ENCODE results near the gene PPP6R2. TPM values are rescaled to one million over a fixed set of nuclear protein-coding genes. Genes with fewer than 3 reads are reported as not detected.
A peak's percentile ranks its signal among the peaks of the same experiment; 100 is the strongest.

Gene PPP6R2
- total and polyA plus RNA-seq, 8 donors = 21.1 to 70.4 (median 25.1) TPM

DNA sequence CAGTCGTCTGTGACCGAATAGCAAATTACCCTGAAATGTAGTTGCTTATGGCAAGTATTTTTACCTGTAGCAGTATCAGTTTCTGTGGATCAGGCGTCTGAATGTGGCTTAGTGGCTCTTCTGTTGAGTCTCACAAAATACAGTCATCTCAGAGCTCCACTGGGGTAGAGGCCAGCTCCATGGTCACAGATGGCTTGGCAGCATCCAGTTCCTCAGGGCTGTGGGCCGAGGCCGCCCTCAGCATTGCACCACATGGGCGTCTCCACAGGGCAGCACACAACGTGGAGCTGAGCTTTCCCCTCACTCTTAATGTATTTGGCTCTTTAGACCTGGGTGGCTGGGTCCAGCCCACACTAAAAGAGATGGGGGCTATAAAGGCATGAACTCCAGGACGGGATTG lies 73.9 kb downstream of the PPP6R2 start:
- TF ChIP-seq, protein P1, sequence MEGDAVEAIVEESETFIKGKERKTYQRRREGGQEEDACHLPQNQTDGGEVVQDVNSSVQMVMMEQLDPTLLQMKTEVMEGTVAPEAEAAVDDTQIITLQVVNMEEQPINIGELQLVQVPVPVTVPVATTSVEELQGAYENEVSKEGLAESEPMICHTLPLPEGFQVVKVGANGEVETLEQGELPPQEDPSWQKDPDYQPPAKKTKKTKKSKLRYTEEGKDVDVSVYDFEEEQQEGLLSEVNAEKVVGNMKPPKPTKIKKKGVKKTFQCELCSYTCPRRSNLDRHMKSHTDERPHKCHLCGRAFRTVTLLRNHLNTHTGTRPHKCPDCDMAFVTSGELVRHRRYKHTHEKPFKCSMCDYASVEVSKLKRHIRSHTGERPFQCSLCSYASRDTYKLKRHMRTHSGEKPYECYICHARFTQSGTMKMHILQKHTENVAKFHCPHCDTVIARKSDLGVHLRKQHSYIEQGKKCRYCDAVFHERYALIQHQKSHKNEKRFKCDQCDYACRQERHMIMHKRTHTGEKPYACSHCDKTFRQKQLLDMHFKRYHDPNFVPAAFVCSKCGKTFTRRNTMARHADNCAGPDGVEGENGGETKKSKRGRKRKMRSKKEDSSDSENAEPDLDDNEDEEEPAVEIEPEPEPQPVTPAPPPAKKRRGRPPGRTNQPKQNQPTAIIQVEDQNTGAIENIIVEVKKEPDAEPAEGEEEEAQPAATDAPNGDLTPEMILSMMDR (IDR thresholded peaks at IDR 0.05) = no peak
- WGBS, 2 donors = 91% methylated on average over 8 of the region's 8 CpGs
- DNase-seq (no peak), FAIRE-seq (no peak), ATAC-seq (peak in 1 of 4 donors; percentile 29)
- intact Hi-C loops (cut with DNase I) = loop anchor here in 1 of 3 donors (10.0 kb wide), 1 partner anchor 48 kb away; no protein-coding TSS in a partner anchor
- H3K36me3 ChIP-seq = peaks cover 11 to 55% (median 23%) of the 10 kb centered on the region in 3 donors
- no peak overlapping the region for H3K27ac ChIP-seq
- H3K4me1 ChIP-seq = no peaks in the 10 kb centered on the region
- no peaks in the 10 kb centered on the region for H3K27me3 ChIP-seq
- H3K4me3 ChIP-seq = no peak overlapping the region
- no peaks in the 10 kb centered on the region for H3K9me3 ChIP-seq

DNA sequence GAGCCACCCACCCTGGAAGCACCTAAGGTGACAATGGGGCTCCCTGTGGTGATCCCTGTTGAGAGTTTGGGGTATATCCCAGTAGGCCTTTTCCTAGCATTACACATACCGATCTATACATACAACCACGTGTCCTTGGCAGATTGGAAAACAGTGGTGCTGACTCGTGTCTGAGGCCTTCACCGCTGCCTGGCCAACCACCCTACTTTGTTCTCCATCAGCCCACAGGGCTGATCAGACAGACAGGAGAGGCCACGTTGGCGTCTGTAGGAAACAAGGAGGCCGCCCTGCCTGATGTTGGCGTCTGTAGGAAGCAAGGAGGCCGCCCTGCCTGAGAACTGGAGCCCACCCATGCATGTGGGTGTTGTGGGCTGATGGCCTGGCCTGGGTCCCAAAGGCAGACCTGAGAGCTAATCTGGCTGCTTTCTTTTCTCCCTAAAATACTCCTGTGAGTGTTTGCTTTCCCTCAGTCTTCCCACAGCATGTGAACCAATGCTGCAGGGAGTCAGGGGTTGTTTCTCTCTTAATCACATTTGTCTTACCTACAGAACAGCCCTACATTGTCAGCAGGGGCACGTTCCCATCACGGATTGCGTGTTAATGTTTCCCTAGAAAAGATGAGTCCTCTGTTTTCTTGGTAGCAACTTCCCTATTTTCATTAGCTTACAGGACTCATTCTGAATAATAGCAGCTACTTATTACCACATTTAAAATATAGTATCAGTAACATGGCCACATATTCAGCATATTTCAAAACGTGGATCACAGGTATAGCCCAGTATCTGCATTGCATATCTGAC lies 74.5 kb downstream of the PPP6R2 start:
- no peak for ATAC-seq
- Histone ChIP-seq H3K36me3 (peaks cover 11 to 59% (median 23%) of the 10 kb centered on the region in 3 donors), H3K9me3 (no peaks in the 10 kb centered on the region), H3K27me3 (no peaks in the 10 kb centered on the region), H3K4me1 (no peaks in the 10 kb centered on the region), H3K4me3 (no peak overlapping the region), H3K27ac (no peak overlapping the region)
- WGBS, 2 donors = 85 to 91% methylated on average over 13 of the region's 13 CpGs
- TF ChIP-seq, protein P1 (IDR thresholded peaks at IDR 0.05) = no peak
- DNase-seq = no peak
- no peak for FAIRE-seq
- intact Hi-C loops (cut with DNase I) = loop anchor here in 1 of 3 donors (10.0 kb wide), 1 partner anchor 47 kb away; no protein-coding TSS in a partner anchor

DNA sequence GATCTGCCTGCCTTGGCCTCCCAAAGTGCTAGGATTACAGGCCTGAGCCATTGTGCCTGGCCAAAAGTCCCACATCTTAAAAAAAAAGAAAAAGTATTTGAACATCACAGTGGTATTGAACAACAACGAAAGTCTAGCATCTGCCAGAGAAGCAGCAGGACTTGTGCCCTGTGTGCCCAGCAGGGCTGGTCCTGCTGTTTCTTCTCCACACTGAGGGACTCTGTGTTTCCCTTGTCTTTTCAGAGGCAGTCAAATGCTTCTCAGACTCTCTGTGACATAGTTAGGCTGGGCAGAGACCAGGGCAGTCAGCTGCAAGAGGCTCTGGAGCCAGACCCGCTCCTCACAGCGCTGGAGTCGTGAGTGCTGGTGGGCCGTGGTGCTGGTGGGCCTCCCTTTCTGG lies 75.5 kb downstream of the PPP6R2 start:
- 95 to 97% methylated on average over 5 of the region's 5 CpGs for WGBS, 2 donors

DNA sequence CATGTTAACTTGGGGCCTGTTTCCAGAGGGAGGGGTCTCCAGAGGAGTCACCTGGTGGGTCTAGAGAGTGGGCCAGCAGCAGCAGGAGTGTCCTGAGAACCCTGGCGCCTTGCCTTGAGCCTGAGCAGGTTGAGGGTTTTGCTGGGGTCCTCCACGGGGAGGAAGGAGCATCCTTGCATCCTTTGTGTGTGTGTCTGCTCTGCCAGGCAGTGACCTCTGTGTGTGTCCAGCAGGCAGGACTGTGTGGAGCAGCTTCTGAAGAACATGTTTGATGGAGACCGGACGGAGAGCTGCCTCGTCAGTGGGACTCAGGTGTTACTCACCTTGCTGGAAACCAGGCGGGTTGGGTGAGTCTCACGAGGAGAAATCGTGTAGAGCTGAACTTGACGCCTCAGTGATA lies 76.0 kb downstream of the PPP6R2 start:
- intact Hi-C loops (cut with DNase I) = loop anchor here in 1 of 3 donors (10.0 kb wide), 1 partner anchor 46 kb away; no protein-coding TSS in a partner anchor
- 93 to 94% methylated on average over 9 of the region's 9 CpGs for WGBS, 2 donors

More for the DNA sequence above, 75.5 kb downstream of the PPP6R2 start:
- FAIRE-seq (no peak), ATAC-seq (no peak), DNase-seq (no peak)
- no peak overlapping the region for H3K4me3 ChIP-seq
- H3K27ac ChIP-seq = no peak overlapping the region
- H3K36me3 ChIP-seq = peaks cover 11 to 68% (median 23%) of the 10 kb centered on the region in 3 donors
- TF ChIP-seq, protein P1 (IDR thresholded peaks at IDR 0.05) = no peak
- intact Hi-C loops (cut with DNase I) = loop anchor here in 1 of 3 donors (10.0 kb wide), 1 partner anchor 46 kb away; no protein-coding TSS in a partner anchor
- H3K27me3 ChIP-seq = no peaks in the 10 kb centered on the region
- H3K9me3 ChIP-seq = no peaks in the 10 kb centered on the region
- H3K4me1 ChIP-seq = no peaks in the 10 kb centered on the region

More for the DNA sequence above, 76.0 kb downstream of the PPP6R2 start:
- FAIRE-seq = no peak
- Histone ChIP-seq H3K27me3 (no peaks in the 10 kb centered on the region), H3K27ac (no peak overlapping the region), H3K9me3 (no peaks in the 10 kb centered on the region), H3K4me1 (no peaks in the 10 kb centered on the region), H3K36me3 (peaks cover 11 to 73% (median 23%) of the 10 kb centered on the region in 3 donors), H3K4me3 (no peak overlapping the region)
- ATAC-seq = no peak
- TF ChIP-seq, protein P1 (IDR thresholded peaks at IDR 0.05) = no peak
- DNase-seq = no peak

Data from pancreas (tissue), 10 donors.